Measurements from ENCODE around the gene SLC35A5. TPM values are rescaled to one million over a fixed set of nuclear protein-coding genes. Genes with fewer than 3 reads are reported as not detected.

Gene SLC35A5
- total RNA-seq, 6 donors from 2014 or later = 15.7 to 38.5 (median 28.4) TPM

- Histone ChIP-seq H3K36me3 (peaks cover 10 to 52% (median 26%) of the 10 kb centered on the region in 4 donors), H3K9me3 (no peaks in the 10 kb centered on the region), H3K4me1 (no peaks in the 10 kb centered on the region), H3K4me3 (no peak overlapping the region), H3K27me3 (no peaks in the 10 kb centered on the region), H3K27ac (no peak overlapping the region)
- DNase-seq = no peak
- 84 to 87% methylated on average over 3 of the region's 3 CpGs for whole genome bisulfite sequencing, 2 donors
- TF ChIP-seq POLR2AphosphoS5 (IDR thresholded peaks at IDR 0.05) = no peak
- no peak for TF ChIP-seq EP300 (IDR thresholded peaks at IDR 0.05)
- TF ChIP-seq, protein P1, sequence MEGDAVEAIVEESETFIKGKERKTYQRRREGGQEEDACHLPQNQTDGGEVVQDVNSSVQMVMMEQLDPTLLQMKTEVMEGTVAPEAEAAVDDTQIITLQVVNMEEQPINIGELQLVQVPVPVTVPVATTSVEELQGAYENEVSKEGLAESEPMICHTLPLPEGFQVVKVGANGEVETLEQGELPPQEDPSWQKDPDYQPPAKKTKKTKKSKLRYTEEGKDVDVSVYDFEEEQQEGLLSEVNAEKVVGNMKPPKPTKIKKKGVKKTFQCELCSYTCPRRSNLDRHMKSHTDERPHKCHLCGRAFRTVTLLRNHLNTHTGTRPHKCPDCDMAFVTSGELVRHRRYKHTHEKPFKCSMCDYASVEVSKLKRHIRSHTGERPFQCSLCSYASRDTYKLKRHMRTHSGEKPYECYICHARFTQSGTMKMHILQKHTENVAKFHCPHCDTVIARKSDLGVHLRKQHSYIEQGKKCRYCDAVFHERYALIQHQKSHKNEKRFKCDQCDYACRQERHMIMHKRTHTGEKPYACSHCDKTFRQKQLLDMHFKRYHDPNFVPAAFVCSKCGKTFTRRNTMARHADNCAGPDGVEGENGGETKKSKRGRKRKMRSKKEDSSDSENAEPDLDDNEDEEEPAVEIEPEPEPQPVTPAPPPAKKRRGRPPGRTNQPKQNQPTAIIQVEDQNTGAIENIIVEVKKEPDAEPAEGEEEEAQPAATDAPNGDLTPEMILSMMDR (IDR thresholded peaks at IDR 0.05) = no peak
- no peak for TF ChIP-seq POLR2A (IDR thresholded peaks at IDR 0.05)
- ATAC-seq (ENCODE audit: low FRiP score in 2 of 2) = no peak
Observed at GRCh38 chr3:112579697-112580096, 17.9 kb downstream of the SLC35A5 start.

GRCh38 chr3:112582244-112582874 lies 20.5 kb downstream of the SLC35A5 start:
- peaks cover 13 to 67% (median 36%) of the 10 kb centered on the region in 4 donors for H3K36me3 ChIP-seq
- DNase-seq (no peak), ATAC-seq (ENCODE audit: low FRiP score in 2 of 2) (peak in 1 of 2 donors; percentile 62)
- TF ChIP-seq, protein P1 (IDR thresholded peaks at IDR 0.05) = peak; percentile 10 to 48 (median 36)
- TF ChIP-seq EP300 (IDR thresholded peaks at IDR 0.05) = no peak
- H3K9me3 ChIP-seq = no peaks in the 10 kb centered on the region
- H3K27ac ChIP-seq = no peak overlapping the region
- no peaks in the 10 kb centered on the region for H3K27me3 ChIP-seq
- H3K4me3 ChIP-seq = no peak overlapping the region
- WGBS, 2 donors = 71 to 80% methylated on average over 2 of the region's 2 CpGs
- H3K4me1 ChIP-seq = no peaks in the 10 kb centered on the region

GRCh38 chr3:112583105-112583504 lies 21.3 kb downstream of the SLC35A5 start:
- WGBS, 2 donors = 73 to 85% methylated on average over 3 of the region's 3 CpGs
- TF ChIP-seq POLR2A (IDR thresholded peaks at IDR 0.05) (no peak), POLR2AphosphoS5 (IDR thresholded peaks at IDR 0.05) (no peak), EP300 (IDR thresholded peaks at IDR 0.05) (no peak)
- TF ChIP-seq, protein P1 (IDR thresholded peaks at IDR 0.05) = no peak
- H3K4me1 ChIP-seq = no peaks in the 10 kb centered on the region
- no peak overlapping the region for H3K27ac ChIP-seq
- H3K4me3 ChIP-seq = no peak overlapping the region
- H3K36me3 ChIP-seq = peaks cover 13 to 71% (median 36%) of the 10 kb centered on the region in 4 donors
- no peaks in the 10 kb centered on the region for H3K9me3 ChIP-seq
- no peaks in the 10 kb centered on the region for H3K27me3 ChIP-seq
- no peak for ATAC-seq (ENCODE audit: low FRiP score in 2 of 2)
- DNase-seq = no peak

DNA sequence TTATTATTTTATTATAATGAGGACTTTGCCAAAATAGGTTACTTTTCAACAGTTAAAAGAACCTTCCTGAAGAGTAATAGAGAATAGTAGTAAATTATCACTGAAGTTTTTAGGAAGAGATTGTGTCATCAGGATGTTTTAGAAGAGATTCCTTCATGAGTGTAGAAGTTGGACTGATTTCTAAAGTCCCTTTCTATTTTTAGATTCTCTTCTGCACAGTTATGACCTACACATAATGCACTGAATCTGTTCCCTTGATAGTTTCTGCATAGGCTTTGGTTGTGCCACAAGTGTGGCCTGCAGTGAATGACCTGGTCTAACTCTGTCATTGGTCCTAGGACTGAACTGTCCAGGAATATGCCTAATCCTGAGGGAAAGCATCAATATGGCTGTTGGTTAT lies 23.9 kb downstream of the SLC35A5 start:
- ATAC-seq (ENCODE audit: low FRiP score in 2 of 2) = peak in 1 of 2 donors; percentile 14
- Histone ChIP-seq H3K4me3 (no peak overlapping the region), H3K9me3 (no peaks in the 10 kb centered on the region), H3K4me1 (no peaks in the 10 kb centered on the region), H3K27me3 (no peaks in the 10 kb centered on the region), H3K27ac (no peak overlapping the region), H3K36me3 (peaks cover 13 to 89% (median 34%) of the 10 kb centered on the region in 4 donors)
- TF ChIP-seq EP300 (IDR thresholded peaks at IDR 0.05) = no peak
- no peak for TF ChIP-seq POLR2A (IDR thresholded peaks at IDR 0.05)
- TF ChIP-seq, protein P1 (IDR thresholded peaks at IDR 0.05) = no peak
- no peak for TF ChIP-seq POLR2AphosphoS5 (IDR thresholded peaks at IDR 0.05)
- no peak for DNase-seq

DNA sequence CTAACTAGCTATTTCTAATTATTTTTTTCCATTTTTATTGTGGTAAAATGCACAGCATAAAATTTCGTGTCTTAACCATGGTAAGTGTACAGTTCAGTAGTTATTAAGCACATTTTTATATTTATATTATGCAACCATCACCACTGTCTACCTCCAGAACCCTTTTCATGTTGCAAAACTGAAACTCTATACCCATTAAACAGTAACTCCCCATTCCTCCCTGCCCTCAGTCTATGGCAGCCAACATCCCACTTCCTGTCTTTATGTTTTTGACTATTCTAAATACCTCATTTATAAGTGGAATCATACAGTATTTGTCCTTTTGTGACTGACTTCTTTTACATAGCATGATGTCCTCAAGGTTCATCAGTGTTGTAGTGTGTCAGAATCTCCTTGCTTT lies 25.5 kb downstream of the SLC35A5 start:
- 92 to 98% methylated on average over 1 of the region's 1 CpG for WGBS, 2 donors
- no peaks in the 10 kb centered on the region for H3K27me3 ChIP-seq
- TF ChIP-seq EP300 (IDR thresholded peaks at IDR 0.05) = no peak
- TF ChIP-seq POLR2AphosphoS5 (IDR thresholded peaks at IDR 0.05) = no peak
- TF ChIP-seq, protein P1 (IDR thresholded peaks at IDR 0.05) = no peak
- TF ChIP-seq POLR2A (IDR thresholded peaks at IDR 0.05) = no peak
- ATAC-seq (ENCODE audit: low FRiP score in 2 of 2) = no peak
- no peaks in the 10 kb centered on the region for H3K9me3 ChIP-seq
- DNase-seq = no peak
- H3K27ac ChIP-seq = no peak overlapping the region
- no peaks in the 10 kb centered on the region for H3K4me1 ChIP-seq
- H3K36me3 ChIP-seq = peaks cover 10 to 81% (median 26%) of the 10 kb centered on the region in 4 donors
- H3K4me3 ChIP-seq = no peak overlapping the region

Measured in upper lobe of left lung (tissue), 6 donors.